ENCODE measurements around the gene TTC3.
A peak's percentile ranks its signal among the peaks of the same experiment; 100 is the strongest.
"Not testable (repeated sequence)": the region's sequence is repeated elsewhere in the genome, so short reads cannot be mapped to it uniquely, and the experiment has no call there.

The TTC3 gene

GRCh38 chr21:37088186-37088735 is 15.2 kb downstream of the TTC3 start:
- DNase-seq (ENCODE audit: low read depth, low spot score): no peak

GRCh38 chr21:37093977-37094376 is 20.9 kb downstream of the TTC3 start:
- DNase-seq (ENCODE audit: low read depth, low spot score): no peak

GRCh38 chr21:37095821-37096220 is 22.8 kb downstream of the TTC3 start:
- no peak for DNase-seq (ENCODE audit: low read depth, low spot score)

- DNase-seq (ENCODE audit: low read depth, low spot score): no peak
Observed at GRCh38 chr21:37098751-37099150, 25.7 kb downstream of the TTC3 start.

- no peak for DNase-seq (ENCODE audit: low read depth, low spot score)
Observed at GRCh38 chr21:37100316-37100715, 27.3 kb downstream of the TTC3 start.

- no peak for DNase-seq (ENCODE audit: low read depth, low spot score)
Observed at GRCh38 chr21:37101384-37101783, 28.3 kb downstream of the TTC3 start.

- not testable (repeated sequence) for DNase-seq (ENCODE audit: low read depth, low spot score)
Observed at GRCh38 chr21:37102746-37103145, 29.7 kb downstream of the TTC3 start.

- no peak for DNase-seq (ENCODE audit: low read depth, low spot score)
Observed at GRCh38 chr21:37106998-37107397, 33.9 kb downstream of the TTC3 start.

- not testable (repeated sequence) for DNase-seq (ENCODE audit: low read depth, low spot score)
Observed at GRCh38 chr21:37111029-37111428, 38.0 kb downstream of the TTC3 start.

GRCh38 chr21:37114301-37114700 is 41.2 kb downstream of the TTC3 start:
- DNase-seq (ENCODE audit: low read depth, low spot score): not testable (repeated sequence)

- not testable (repeated sequence) for DNase-seq (ENCODE audit: low read depth, low spot score)
Observed at GRCh38 chr21:37116459-37116858, 43.4 kb downstream of the TTC3 start.

GRCh38 chr21:37117204-37117603 is 44.1 kb downstream of the TTC3 start:
- DNase-seq (ENCODE audit: low read depth, low spot score): no peak

GRCh38 chr21:37118187-37118826 is 45.3 kb downstream of the TTC3 start:
- no peak for DNase-seq (ENCODE audit: low read depth, low spot score)

GRCh38 chr21:37119421-37120218 is 46.6 kb downstream of the TTC3 start:
- peak; percentile 30 for DNase-seq (ENCODE audit: low read depth, low spot score)

- DNase-seq (ENCODE audit: low read depth, low spot score): no peak
Observed at GRCh38 chr21:37128076-37128475, 55.0 kb downstream of the TTC3 start.

- no peak for DNase-seq (ENCODE audit: low read depth, low spot score)
Observed at GRCh38 chr21:37130971-37131370, 57.9 kb downstream of the TTC3 start.

- DNase-seq (ENCODE audit: low read depth, low spot score): no peak
Observed at GRCh38 chr21:37136261-37136660, 63.2 kb downstream of the TTC3 start.

GRCh38 chr21:37136744-37137143 is 63.7 kb downstream of the TTC3 start:
- no peak for DNase-seq (ENCODE audit: low read depth, low spot score)

- DNase-seq (ENCODE audit: low read depth, low spot score): no peak
Observed at GRCh38 chr21:37139154-37139553, 66.1 kb downstream of the TTC3 start.

- DNase-seq (ENCODE audit: low read depth, low spot score): no peak
Observed at GRCh38 chr21:37139902-37140301, 66.8 kb downstream of the TTC3 start.

- DNase-seq (ENCODE audit: low read depth, low spot score): not testable (repeated sequence)
Observed at GRCh38 chr21:37143392-37143791, 70.3 kb downstream of the TTC3 start.

GRCh38 chr21:37145635-37146111 is 72.6 kb downstream of the TTC3 start:
- no peak for DNase-seq (ENCODE audit: low read depth, low spot score)

Measured in iPS DF 19.7 (cell line).